CD4-positive, alpha-beta T cell (primary cell): Measurements from ENCODE around the gene HSPA1B. TPM values are rescaled to one million over a fixed set of nuclear protein-coding genes. Genes with fewer than 3 reads are reported as not detected.
"Not testable (repeated sequence)": the region's sequence is repeated elsewhere in the genome, so short reads cannot be mapped to it uniquely, and the experiment has no call there.

Source experiments
- ATAC-seq: fragments of 200-7000 bp; cut with Tn5 transposase; one replicate; pipeline ENCODE4 v1.10.0; 2022; ENCODE audit warnings: mild to moderate bottlenecking; ENCODE audit not compliant: poor library complexity
- CTCF ChIA-PET: fragments of 350-600 bp; sonication (Branson Sonifier 250); formaldehyde crosslinking; loops from one replicate; lab custom pipeline; 2021; ENCODE audit warnings: antibody characterized with exemption, inconsistent platforms; lab: Charles Lee
- POLR2A ChIA-PET: fragments of 350-600 bp; sonication (Branson Sonifier 250); formaldehyde crosslinking; loops from one replicate; lab custom pipeline; 2021; ENCODE audit warnings: antibody characterized with exemption, inconsistent platforms; lab: Charles Lee
- DNase-seq, 14 experiments: peaks; one replicate each; pipeline ENCODE4 v3.0.0-alpha.2; 2013 to 2020; ENCODE audit warnings: mixed read lengths in 2 of 14
- H3K27ac ChIP-seq, 2 donors: one replicate each; pipeline versions ENCODE4 v1.5.1 to v1.7.0; 2013; ENCODE audit warnings: low read length in 2 of 2, low read depth in 1 of 2, mild to moderate bottlenecking in 1 of 2
- H3K27me3 ChIP-seq, 2 experiments: 1 replicate in 1 of 2; 2 replicates in 1 of 2; pipeline versions ENCODE4 v1.6.1 to v1.7.0; 2013; ENCODE audit warnings: low read length in 2 of 2, control low read depth in 1 of 2, mild to moderate bottlenecking in 1 of 2, moderate library complexity in 1 of 2; ENCODE audit not compliant: insufficient read depth in 2 of 2, control insufficient read depth in 1 of 2
- H3K36me3 ChIP-seq: one replicate; pipeline ENCODE4 v1.6.1; 2013; ENCODE audit warnings: low read length, control low read depth; ENCODE audit not compliant: insufficient read depth
- H3K4me1 ChIP-seq: one replicate; pipeline ENCODE4 v1.6.1; 2013; ENCODE audit warnings: low read length, control low read depth; ENCODE audit not compliant: insufficient read depth
- H3K4me3 ChIP-seq: one replicate; pipeline ENCODE4 v1.5.1; 2013; ENCODE audit warnings: mild to moderate bottlenecking, low read length, moderate library complexity
- H3K9me3 ChIP-seq, 2 experiments: 1 replicate in 1 of 2; 2 replicates in 1 of 2; pipeline versions ENCODE4 v1.6.1 to v1.7.0; 2013; ENCODE audit warnings: low read length in 2 of 2, mild to moderate bottlenecking in 2 of 2, control low read depth in 1 of 2, moderate library complexity in 1 of 2; ENCODE audit not compliant: control insufficient read depth in 1 of 2, insufficient read depth in 1 of 2
- H3K27ac Mint-ChIP-seq: one replicate; pipeline ENCODE4 v1.8.0; 2020; ENCODE audit warnings: mixed read lengths
- H3K27me3 Mint-ChIP-seq: one replicate; pipeline ENCODE4 v1.8.0; 2021; ENCODE audit warnings: mixed read lengths
- H3K36me3 Mint-ChIP-seq: one replicate; pipeline ENCODE4 v1.8.0; 2021; ENCODE audit warnings: low read depth, mixed read lengths
- H3K4me1 Mint-ChIP-seq: one replicate; pipeline ENCODE4 v1.8.0; 2021; ENCODE audit warnings: low read depth, mixed read lengths
- H3K4me3 Mint-ChIP-seq: one replicate; pipeline ENCODE4 v1.8.0; 2020; ENCODE audit warnings: mild to moderate bottlenecking, mixed read lengths
- H3K9me3 Mint-ChIP-seq: one replicate; pipeline ENCODE4 v1.8.0; 2020; ENCODE audit warnings: mixed read lengths
- CTCF ChIP-seq: fragments of 200-600 bp; IDR thresholded peaks from one replicate; pipeline ENCODE4 v1.8.0; 2022; ENCODE audit warnings: antibody characterized with exemption, mild to moderate bottlenecking
- intact Hi-C, 2 experiments: fragments of 100-400 bp; cut with DNase I in 1 of 2; cut with micrococcal nuclease in 1 of 2; formaldehyde crosslinking; loops; one replicate each; pipeline versions ENCODE4 v1.15.1 to v1.9.0; 2023 to 2025; cut with DNase I, micrococcal nuclease
- total RNA-seq, 174 experiments: library from RNA in 2 of 174; stranded (reverse) in 2 of 174; gene quantifications; one replicate each; pipeline ENCODE4 v1.2.3 and lab custom pipeline; 2021 to 2026

HSPA1B gene
- total RNA-seq, 2 experiments from 2014 or later, result 8.3 to 9.8 TPM

- intact Hi-C loops, result loop anchor here in 1 of 2 experiments (2.0 kb wide), 1 partner anchor 16 kb away; no protein-coding TSS in a partner anchor
Measured at GRCh38 chr6:31806470-31807272, 20.9 kb upstream of the HSPA1B start, which contains the start of gene LSM2. Gene LSM2, minus strand, starts transcription at chr6:31806966. Its CDS starts 209 bp downstream, at chr6:31806757.

GRCh38 chr6:31808599-31808998 is 18.9 kb upstream of the HSPA1B start:
- peaks cover 43% of the 10 kb centered on the region for H3K4me1 Mint-ChIP-seq
- ATAC-seq, H3K9me3 ChIP-seq, H3K27ac Mint-ChIP-seq, POLR2A ChIA-PET, H3K27me3 Mint-ChIP-seq, H3K9me3 Mint-ChIP-seq, DNase-seq, H3K27ac ChIP-seq, intact Hi-C loops, H3K4me3 ChIP-seq, H3K27me3 ChIP-seq: not testable (repeated sequence)
- peaks cover 45% of the 10 kb centered on the region for H3K4me1 ChIP-seq
- peak overlapping the region; percentile 11 for H3K4me3 Mint-ChIP-seq
- H3K36me3 Mint-ChIP-seq, result peaks cover 22% of the 10 kb centered on the region
- CTCF ChIA-PET, result interaction anchor here (1.9 to 4.9 kb wide), 2 partner anchors 9 to 13 kb away, joined by 5 to 27 read pairs; partner anchors contain the start of gene VARS1
- peaks cover 18% of the 10 kb centered on the region for H3K36me3 ChIP-seq

More at GRCh38 chr6:31806470-31807272, 20.9 kb upstream of the HSPA1B start, which contains the start of gene LSM2:
- Histone ChIP-seq H3K27me3 (no peaks in the 10 kb centered on the region), H3K9me3 (no peaks in the 10 kb centered on the region), H3K4me1 (peaks cover 28% of the 10 kb centered on the region), H3K36me3 (peaks cover 22% of the 10 kb centered on the region), H3K4me3 (peak within 1 kb of the TSS; percentile 70), H3K27ac (peak within 1 kb of the TSS; percentile 78 to 83)
- peak within 1 kb of the TSS; percentile 87 for H3K27ac Mint-ChIP-seq
- H3K4me1 Mint-ChIP-seq, result peaks cover 34% of the 10 kb centered on the region
- ChIA-PET CTCF (interaction anchor here (0.6 to 4.9 kb wide), 13 partner anchors 8 to 78 kb away, joined by 3 to 27 read pairs (median 4); partner anchors contain the start of genes CLIC1, DDAH2, HSPA1A and HSPA1L), POLR2A (interaction anchor here (0.8 to 2.4 kb wide), 29 partner anchors 9 to 1764 kb away, joined by 3 to 29 read pairs (median 5); partner anchors contain the start of genes ABHD16A, BAG6, CLIC1 and DDAH2)
- no peaks in the 10 kb centered on the region for H3K9me3 Mint-ChIP-seq
- peak; percentile 99 for ATAC-seq
- peaks cover 30% of the 10 kb centered on the region for H3K36me3 Mint-ChIP-seq
- H3K27me3 Mint-ChIP-seq, result no peaks in the 10 kb centered on the region
- H3K4me3 Mint-ChIP-seq, result peak within 1 kb of the TSS; percentile 86
- no peak for TF ChIP-seq CTCF
- DNase-seq, result peak; percentile 93 to 99 (median 96)

GRCh38 chr6:31811645-31812044 is 15.9 kb upstream of the HSPA1B start:
- Histone ChIP-seq H3K9me3 (no peaks in the 10 kb centered on the region), H3K36me3 (peaks cover 18% of the 10 kb centered on the region), H3K27ac (no peak overlapping the region), H3K4me3 (no peak overlapping the region), H3K4me1 (peaks cover 32% of the 10 kb centered on the region), H3K27me3 (no peaks in the 10 kb centered on the region)
- Mint-ChIP-seq H3K9me3 (no peaks in the 10 kb centered on the region), H3K36me3 (peaks cover 22% of the 10 kb centered on the region), H3K27me3 (no peaks in the 10 kb centered on the region), H3K27ac (peak overlapping the region; percentile 83), H3K4me3 (peak overlapping the region; percentile 25), H3K4me1 (peaks cover 41% of the 10 kb centered on the region)
- POLR2A ChIA-PET, result interaction anchor here (1.7 kb wide), 1 partner anchor 160 kb away, joined by 3 read pairs; the partner anchor contains the start of gene BAG6
- intact Hi-C loops, result no loop called here
- no peak for TF ChIP-seq CTCF
- CTCF ChIA-PET, result interaction anchor here (3.8 kb wide), 1 partner anchor 16 kb away, joined by 19 read pairs; the partner anchor contains the start of gene VARS1
- DNase-seq, result no peak
- no peak for ATAC-seq
